HepG2 (cell line): ENCODE results near the gene AFAP1L2.

Experiments
- E2F1 ChIP-seq: sonication (generic); formaldehyde crosslinking; IDR thresholded peaks from 2 replicates; pipeline ENCODE4 v1.5.0; 2020; ENCODE audit warnings: missing genetic modification reagents
- POLR2A ChIP-seq, 2 experiments: IDR thresholded peaks; 2 replicates each; pipeline ENCODE4 v1.6.1; 2011; ENCODE audit warnings: low read depth in 2 of 2, low read length in 2 of 2, mild to moderate bottlenecking in 1 of 2, moderate library complexity in 1 of 2; ENCODE audit not compliant: insufficient read depth in 1 of 2

- no peak for TF ChIP-seq E2F1 (CRISPR knock-in tag)
- no peak for TF ChIP-seq POLR2A (IDR thresholded peaks at IDR 0.05; ENCODE audit: insufficient read depth in 1 of 2, low read depth in 2 of 2, low read length in 2 of 2)
Observed at GRCh38 chr10:114340816-114341215, 63.5 kb downstream of the AFAP1L2 start.
